ENCODE results near the gene HMGCL.

HMGCL gene

GRCh38 chr1:23772854-23773242 lies 52.4 kb downstream of the HMGCL start:
- no peak for DNase-seq

DNA sequence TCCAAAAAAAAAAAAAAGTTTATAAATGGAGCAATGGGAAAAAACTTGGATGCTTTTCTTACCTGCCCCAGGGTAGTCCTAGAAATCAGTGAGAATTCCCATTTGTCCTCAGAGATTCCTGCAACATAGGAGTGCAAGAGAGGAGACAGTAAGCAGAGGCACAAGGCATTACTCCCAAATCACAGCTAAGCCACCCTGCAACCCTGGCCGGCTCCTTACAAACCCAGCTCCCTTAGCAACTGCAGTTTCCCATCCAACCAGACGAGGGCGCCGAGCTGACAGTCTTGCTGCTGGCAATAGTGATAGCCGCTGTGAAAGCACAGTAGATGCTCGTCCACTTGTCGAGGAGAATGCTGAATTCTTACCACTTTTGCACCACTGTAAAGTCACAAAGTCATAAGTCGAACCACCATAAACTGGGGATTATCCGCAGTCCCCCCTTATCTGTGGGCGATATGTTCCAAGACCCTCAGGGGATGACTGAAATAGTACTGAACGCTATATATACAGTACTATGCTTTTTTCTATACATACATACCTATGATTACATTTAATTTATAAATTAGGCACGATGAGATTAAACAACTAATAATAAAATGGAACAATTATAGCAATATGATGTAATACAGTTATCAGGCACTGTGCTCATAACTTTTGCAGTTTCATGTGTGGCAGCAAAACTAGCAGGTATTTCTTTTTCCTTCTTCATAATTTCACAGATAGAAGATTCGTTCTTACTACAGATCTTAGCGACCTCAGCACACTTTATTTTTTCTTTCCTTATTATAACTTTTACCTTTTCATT lies 53.0 kb downstream of the HMGCL start:
- peak; percentile 79 for DNase-seq

DNA sequence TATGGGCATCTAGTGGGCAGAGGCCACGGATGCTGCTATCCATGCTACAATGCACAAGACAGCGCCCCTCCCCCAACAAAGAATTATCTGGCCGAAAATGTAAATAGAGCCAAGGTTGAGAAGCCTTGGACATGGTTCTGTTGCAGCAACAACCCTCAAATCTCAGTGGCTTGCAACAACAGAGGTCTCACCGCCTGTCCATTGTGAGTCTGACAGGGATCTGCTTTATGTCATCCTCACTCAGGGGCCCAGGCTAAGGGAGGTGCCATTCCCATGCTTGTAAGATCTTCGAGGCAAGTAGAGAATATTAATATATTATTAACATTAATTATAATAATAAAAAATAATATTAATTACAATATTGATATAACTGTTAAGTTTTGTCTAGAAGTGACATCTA lies 56.5 kb downstream of the HMGCL start:
- DNase-seq: no peak

- DNase-seq: no peak
These were observed 62.1 kb downstream of the HMGCL start for GRCh38 chr1:23763041-23763577.

- DNase-seq: no peak
These were observed 66.0 kb downstream of the HMGCL start for GRCh38 chr1:23759277-23759676.

GRCh38 chr1:23757812-23758211 lies 67.4 kb downstream of the HMGCL start:
- DNase-seq: no peak

DNA sequence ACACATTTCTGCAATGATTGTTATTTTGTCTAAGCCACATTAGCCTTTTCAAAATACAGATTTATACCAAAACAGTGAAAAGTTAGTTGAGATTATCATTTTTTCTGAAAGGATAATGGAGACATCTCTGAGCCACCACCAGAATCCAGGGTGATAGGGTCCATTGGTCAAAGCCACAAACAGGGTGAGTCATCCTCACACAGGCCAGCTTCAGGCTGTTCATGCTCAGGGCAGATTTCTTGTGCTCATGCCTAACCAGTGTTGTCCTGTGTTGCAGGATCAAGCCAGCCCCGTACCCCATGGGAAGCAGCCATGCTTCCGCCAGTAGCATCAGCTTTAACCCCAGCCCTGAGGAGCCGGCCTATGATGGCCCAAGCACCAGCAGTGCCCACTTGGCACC lies 68.6 kb downstream of the HMGCL start:
- no peak for DNase-seq

- no peak for DNase-seq
These were observed 72.3 kb downstream of the HMGCL start for GRCh38 chr1:23752909-23753308.
